ENCODE results near the gene TCFL5. TPM values are rescaled to one million over a fixed set of nuclear protein-coding genes. Genes with fewer than 3 reads are reported as not detected.

TCFL5 gene
- total RNA-seq, 4 donors from 2014 or later: 5.2 to 8.4 (median 7.2) TPM

GRCh38 chr20:62816031-62816883 lies 45.4 kb downstream of the TCFL5 start:
- intact Hi-C loops (cut with DNase I): no loop called here
- no peak for TF ChIP-seq CTCF (IDR thresholded peaks at IDR 0.05)
- 0 to 33% methylated on average over 1 to 10 of the region's 57 CpGs for WGBS, 2 donors
- Histone ChIP-seq H3K27me3 (peaks cover 10 to 73% (median 26%) of the 10 kb centered on the region in 4 donors), H3K27ac (peak overlapping the region in 1 of 4 donors; percentile 6), H3K4me1 (peaks cover 36 to 62% (median 48%) of the 10 kb centered on the region in 3 donors), H3K4me3 (peak overlapping the region; percentile 6 to 57 (median 30)), H3K36me3 (peaks cover 16 to 29% (median 23%) of the 10 kb centered on the region in 3 donors), H3K9me3 (no peaks in the 10 kb centered on the region)
- no peak for DNase-seq

- Histone ChIP-seq H3K4me1 (peaks cover 36 to 59% (median 47%) of the 10 kb centered on the region in 3 donors), H3K27ac (no peak overlapping the region), H3K27me3 (peaks cover 10 to 64% (median 26%) of the 10 kb centered on the region in 4 donors), H3K4me3 (peak overlapping the region in 1 of 4 donors; percentile 57), H3K36me3 (peaks cover 26 to 39% (median 32%) of the 10 kb centered on the region in 3 donors), H3K9me3 (no peaks in the 10 kb centered on the region)
- intact Hi-C loops (cut with DNase I): no loop called here
- WGBS, 2 donors: 28 to 37% methylated on average over 11 to 14 of the region's 24 CpGs
- TF ChIP-seq CTCF (IDR thresholded peaks at IDR 0.05) (no peak), POLR2A (IDR thresholded peaks at IDR 0.05) (no peak)
- DNase-seq: no peak
These were observed 46.3 kb downstream of the TCFL5 start for GRCh38 chr20:62815066-62815991.

GRCh38 chr20:62814709-62815065 lies 46.9 kb downstream of the TCFL5 start:
- no peaks in the 10 kb centered on the region for H3K9me3 ChIP-seq

GRCh38 chr20:62814060-62814708 lies 47.4 kb downstream of the TCFL5 start:
- Histone ChIP-seq H3K4me3 (no peak overlapping the region), H3K27ac (no peak overlapping the region), H3K9me3 (no peaks in the 10 kb centered on the region), H3K4me1 (peaks cover 35 to 47% (median 36%) of the 10 kb centered on the region in 3 donors), H3K36me3 (peaks cover 37 to 50% (median 43%) of the 10 kb centered on the region in 3 donors), H3K27me3 (peaks cover 10 to 52% (median 26%) of the 10 kb centered on the region in 4 donors)
- DNase-seq: no peak
- intact Hi-C loops (cut with DNase I): no loop called here
- 84% methylated on average over 3 of the region's 13 CpGs; no CpG with 5 or more reads in 1 of the 2 donors for WGBS, 2 donors
- TF ChIP-seq POLR2A (IDR thresholded peaks at IDR 0.05) (no peak), CTCF (IDR thresholded peaks at IDR 0.05) (no peak)

More at GRCh38 chr20:62814709-62815065, 46.9 kb downstream of the TCFL5 start:
- H3K4me1 ChIP-seq: peaks cover 36 to 52% (median 40%) of the 10 kb centered on the region in 3 donors
- peaks cover 32 to 45% (median 38%) of the 10 kb centered on the region in 3 donors for H3K36me3 ChIP-seq
- intact Hi-C loops (cut with DNase I): no loop called here
- no peak for DNase-seq
- H3K27ac ChIP-seq: no peak overlapping the region
- no peak for TF ChIP-seq CTCF (IDR thresholded peaks at IDR 0.05)
- no peak for TF ChIP-seq POLR2A (IDR thresholded peaks at IDR 0.05)
- H3K27me3 ChIP-seq: peaks cover 10 to 57% (median 26%) of the 10 kb centered on the region in 4 donors
- 83% methylated on average over 1 of the region's 12 CpGs; no CpG with 5 or more reads in 1 of the 2 donors for WGBS, 2 donors
- no peak overlapping the region for H3K4me3 ChIP-seq

Data from esophagus squamous epithelium (tissue), 5 donors.